ENCODE data around the gene TBX2. TPM values are rescaled to one million over a fixed set of nuclear protein-coding genes. Genes with fewer than 3 reads are reported as not detected.

TBX2 gene
- total RNA-seq, 2 donors from 2014 or later: 0.08 TPM; not detected in 1

GRCh38 chr17:61397086-61397842 lies 2.4 kb upstream of the TBX2 start:
- H3K36me3 Mint-ChIP-seq: no peaks in the 10 kb centered on the region
- H3K4me3 Mint-ChIP-seq: peak overlapping the region; percentile 84
- H3K9me3 Mint-ChIP-seq: no peaks in the 10 kb centered on the region
- H3K27me3 Mint-ChIP-seq: peaks cover 24 to 27% of the 10 kb centered on the region in 2 donors
- no peak overlapping the region for H3K27ac Mint-ChIP-seq
- H3K4me1 Mint-ChIP-seq (ENCODE audit: low read depth in 2 of 2): peaks cover 7 to 18% of the 10 kb centered on the region in 2 donors
- DNase-seq (ENCODE audit: low spot score) (no peak), ATAC-seq (no peak)

GRCh38 chr17:61398721-61399130 lies 917 bp upstream of the TBX2 start:
- H3K27ac Mint-ChIP-seq: no peak overlapping the region
- H3K27me3 Mint-ChIP-seq: peaks cover 38 to 42% of the 10 kb centered on the region in 2 donors
- H3K36me3 Mint-ChIP-seq: no peaks in the 10 kb centered on the region
- H3K9me3 Mint-ChIP-seq: no peaks in the 10 kb centered on the region
- DNase-seq (ENCODE audit: low spot score): no peak
- no peak for ATAC-seq
- H3K4me3 Mint-ChIP-seq: peak overlapping the region; percentile 84
- H3K4me1 Mint-ChIP-seq (ENCODE audit: low read depth in 2 of 2): peaks cover 21 to 31% of the 10 kb centered on the region in 2 donors

- peaks cover 42 to 44% of the 10 kb centered on the region in 2 donors for H3K27me3 Mint-ChIP-seq
- H3K27ac Mint-ChIP-seq: no peak overlapping the region
- H3K9me3 Mint-ChIP-seq: no peaks in the 10 kb centered on the region
- no peaks in the 10 kb centered on the region for H3K36me3 Mint-ChIP-seq
- ATAC-seq (no peak), DNase-seq (ENCODE audit: low spot score) (no peak)
- H3K4me3 Mint-ChIP-seq: peak overlapping the region; percentile 65
- peaks cover 24 to 36% of the 10 kb centered on the region in 2 donors for H3K4me1 Mint-ChIP-seq (ENCODE audit: low read depth in 2 of 2)
Observed at GRCh38 chr17:61400066-61400716, 548 bp downstream of the TBX2 start.

- DNase-seq (ENCODE audit: low spot score) (no peak), ATAC-seq (no peak)
- Mint-ChIP-seq H3K4me3 (peak overlapping the region; percentile 65), H3K9me3 (no peaks in the 10 kb centered on the region), H3K4me1 (ENCODE audit: low read depth in 2 of 2) (peaks cover 24 to 33% of the 10 kb centered on the region in 2 donors), H3K27ac (no peak overlapping the region), H3K36me3 (no peaks in the 10 kb centered on the region), H3K27me3 (peaks cover 39 to 42% of the 10 kb centered on the region in 2 donors)
Observed at GRCh38 chr17:61400717-61401388, 1.2 kb downstream of the TBX2 start.

GRCh38 chr17:61401389-61402072 lies 1.9 kb downstream of the TBX2 start:
- H3K4me1 Mint-ChIP-seq (ENCODE audit: low read depth in 2 of 2): peaks cover 24 to 33% of the 10 kb centered on the region in 2 donors
- H3K27ac Mint-ChIP-seq: no peak overlapping the region
- H3K9me3 Mint-ChIP-seq: no peaks in the 10 kb centered on the region
- DNase-seq (ENCODE audit: low spot score): no peak
- H3K4me3 Mint-ChIP-seq: no peak overlapping the region
- ATAC-seq: peak in 1 of 2 donors; percentile 30
- H3K27me3 Mint-ChIP-seq: peaks cover 43 to 47% of the 10 kb centered on the region in 2 donors
- H3K36me3 Mint-ChIP-seq: no peaks in the 10 kb centered on the region

GRCh38 chr17:61402073-61402541 lies 2.5 kb downstream of the TBX2 start:
- H3K27me3 Mint-ChIP-seq: peaks cover 44 to 53% of the 10 kb centered on the region in 2 donors
- DNase-seq (ENCODE audit: low spot score): no peak
- ATAC-seq: no peak
- H3K36me3 Mint-ChIP-seq: no peaks in the 10 kb centered on the region
- peaks cover 24 to 33% of the 10 kb centered on the region in 2 donors for H3K4me1 Mint-ChIP-seq (ENCODE audit: low read depth in 2 of 2)
- peak overlapping the region; percentile 64 for H3K4me3 Mint-ChIP-seq
- H3K9me3 Mint-ChIP-seq: no peaks in the 10 kb centered on the region
- peak overlapping the region in 1 of 2 donors; percentile 77 for H3K27ac Mint-ChIP-seq

GRCh38 chr17:61402978-61403800 lies 3.5 kb downstream of the TBX2 start:
- no peaks in the 10 kb centered on the region for H3K9me3 Mint-ChIP-seq
- DNase-seq (ENCODE audit: low spot score): no peak
- H3K36me3 Mint-ChIP-seq: no peaks in the 10 kb centered on the region
- peaks cover 24 to 31% of the 10 kb centered on the region in 2 donors for H3K4me1 Mint-ChIP-seq (ENCODE audit: low read depth in 2 of 2)
- peaks cover 46 to 55% of the 10 kb centered on the region in 2 donors for H3K27me3 Mint-ChIP-seq
- peak overlapping the region in 1 of 2 donors; percentile 77 for H3K27ac Mint-ChIP-seq
- ATAC-seq: no peak
- H3K4me3 Mint-ChIP-seq: peak overlapping the region; percentile 64

GRCh38 chr17:61403801-61404662 lies 4.4 kb downstream of the TBX2 start:
- H3K4me1 Mint-ChIP-seq (ENCODE audit: low read depth in 2 of 2): peaks cover 22 to 29% of the 10 kb centered on the region in 2 donors
- no peaks in the 10 kb centered on the region for H3K36me3 Mint-ChIP-seq
- H3K27me3 Mint-ChIP-seq: peaks cover 47 to 53% of the 10 kb centered on the region in 2 donors
- no peaks in the 10 kb centered on the region for H3K9me3 Mint-ChIP-seq
- no peak overlapping the region for H3K27ac Mint-ChIP-seq
- ATAC-seq (no peak), DNase-seq (ENCODE audit: low spot score) (peak; percentile 56)
- H3K4me3 Mint-ChIP-seq: peak overlapping the region; percentile 64

- DNase-seq (ENCODE audit: low spot score) (no peak), ATAC-seq (no peak)
- Mint-ChIP-seq H3K4me3 (no peak overlapping the region), H3K36me3 (no peaks in the 10 kb centered on the region), H3K9me3 (no peaks in the 10 kb centered on the region), H3K27me3 (peaks cover 47 to 53% of the 10 kb centered on the region in 2 donors), H3K4me1 (ENCODE audit: low read depth in 2 of 2) (peaks cover 22 to 29% of the 10 kb centered on the region in 2 donors), H3K27ac (no peak overlapping the region)
Observed at GRCh38 chr17:61404663-61404912, 4.9 kb downstream of the TBX2 start.

GRCh38 chr17:61404913-61405685 lies 5.5 kb downstream of the TBX2 start:
- DNase-seq (ENCODE audit: low spot score) (peak; percentile 58), ATAC-seq (no peak)
- Mint-ChIP-seq H3K9me3 (no peaks in the 10 kb centered on the region), H3K4me1 (ENCODE audit: low read depth in 2 of 2) (peaks cover 22 to 29% of the 10 kb centered on the region in 2 donors), H3K27me3 (peaks cover 49 to 54% of the 10 kb centered on the region in 2 donors), H3K27ac (no peak overlapping the region), H3K4me3 (no peak overlapping the region), H3K36me3 (no peaks in the 10 kb centered on the region)

GRCh38 chr17:61405686-61406536 lies 6.3 kb downstream of the TBX2 start:
- peaks cover 47 to 61% of the 10 kb centered on the region in 2 donors for H3K27me3 Mint-ChIP-seq
- no peak overlapping the region for H3K27ac Mint-ChIP-seq
- H3K4me3 Mint-ChIP-seq: no peak overlapping the region
- ATAC-seq: no peak
- peak; percentile 44 for DNase-seq (ENCODE audit: low spot score)
- H3K36me3 Mint-ChIP-seq: no peaks in the 10 kb centered on the region
- H3K4me1 Mint-ChIP-seq (ENCODE audit: low read depth in 2 of 2): peaks cover 28 to 34% of the 10 kb centered on the region in 2 donors
- H3K9me3 Mint-ChIP-seq: no peaks in the 10 kb centered on the region
